ENCODE results near the gene UFSP2. TPM values are rescaled to one million over a fixed set of nuclear protein-coding genes. Genes with fewer than 3 reads are reported as not detected.

UFSP2 gene
- total and polyA plus RNA-seq, 7 donors, result 15.0 to 56.0 (median 31.3) TPM

GRCh38 chr4:185465707-185466106, 39.9 kb upstream of the UFSP2 start:
- H3K4me1 ChIP-seq, result peaks cover 0 to 5% (median 2%) of the 10 kb centered on the region in 4 donors
- no peak for DNase-seq
- H3K36me3 ChIP-seq, result no peaks in the 10 kb centered on the region
- intact Hi-C loops (cut with DNase I), result no loop called here
- 77 to 86% methylated on average over 3 of the region's 3 CpGs for WGBS, 2 donors
- TF ChIP-seq CTCF (IDR thresholded peaks at IDR 0.05) (no peak), POLR2AphosphoS5 (IDR thresholded peaks at IDR 0.05) (no peak), EP300 (IDR thresholded peaks at IDR 0.05) (no peak), POLR2A (IDR thresholded peaks at IDR 0.05) (no peak)
- H3K9me3 ChIP-seq, result no peaks in the 10 kb centered on the region
- H3K4me3 ChIP-seq, result no peak overlapping the region
- H3K27me3 ChIP-seq, result no peaks in the 10 kb centered on the region
- H3K27ac ChIP-seq, result no peak overlapping the region

GRCh38 chr4:185464887-185465286, 39.1 kb upstream of the UFSP2 start:
- DNase-seq, result no peak
- Histone ChIP-seq H3K4me1 (no peaks in the 10 kb centered on the region), H3K9me3 (no peaks in the 10 kb centered on the region), H3K27ac (no peak overlapping the region), H3K36me3 (no peaks in the 10 kb centered on the region), H3K27me3 (no peaks in the 10 kb centered on the region), H3K4me3 (no peak overlapping the region)
- intact Hi-C loops (cut with DNase I), result no loop called here
- TF ChIP-seq CTCF (IDR thresholded peaks at IDR 0.05) (no peak), POLR2AphosphoS5 (IDR thresholded peaks at IDR 0.05) (no peak), POLR2A (IDR thresholded peaks at IDR 0.05) (no peak), EP300 (IDR thresholded peaks at IDR 0.05) (no peak)
- 5 to 8% methylated on average over 1 of the region's 1 CpG for WGBS, 2 donors

GRCh38 chr4:185464183-185464582, 38.4 kb upstream of the UFSP2 start:
- H3K27me3 ChIP-seq, result no peaks in the 10 kb centered on the region
- DNase-seq, result no peak
- H3K9me3 ChIP-seq, result no peaks in the 10 kb centered on the region
- no peak for TF ChIP-seq EP300 (IDR thresholded peaks at IDR 0.05)
- no peak for TF ChIP-seq POLR2A (IDR thresholded peaks at IDR 0.05)
- TF ChIP-seq POLR2AphosphoS5 (IDR thresholded peaks at IDR 0.05), result no peak
- no peak for TF ChIP-seq CTCF (IDR thresholded peaks at IDR 0.05)
- H3K4me1 ChIP-seq, result no peaks in the 10 kb centered on the region
- H3K36me3 ChIP-seq, result no peaks in the 10 kb centered on the region
- H3K4me3 ChIP-seq, result no peak overlapping the region
- WGBS, 2 donors, result 58 to 59% methylated on average over 6 of the region's 6 CpGs
- no peak overlapping the region for H3K27ac ChIP-seq
- intact Hi-C loops (cut with DNase I), result no loop called here

- no peaks in the 10 kb centered on the region for H3K4me1 ChIP-seq
- no peak for DNase-seq
- TF ChIP-seq POLR2A (IDR thresholded peaks at IDR 0.05) (no peak), CTCF (IDR thresholded peaks at IDR 0.05) (no peak), EP300 (IDR thresholded peaks at IDR 0.05) (no peak), POLR2AphosphoS5 (IDR thresholded peaks at IDR 0.05) (no peak)
- no peaks in the 10 kb centered on the region for H3K9me3 ChIP-seq
- intact Hi-C loops (cut with DNase I), result no loop called here
- no peaks in the 10 kb centered on the region for H3K36me3 ChIP-seq
- no peak overlapping the region for H3K4me3 ChIP-seq
- 94% methylated on average over 6 of the region's 6 CpGs for WGBS, 2 donors
- no peak overlapping the region for H3K27ac ChIP-seq
- no peaks in the 10 kb centered on the region for H3K27me3 ChIP-seq
Measured at GRCh38 chr4:185463541-185463940, 37.8 kb upstream of the UFSP2 start.

GRCh38 chr4:185461565-185461964, 35.8 kb upstream of the UFSP2 start:
- TF ChIP-seq POLR2A (IDR thresholded peaks at IDR 0.05) (no peak), POLR2AphosphoS5 (IDR thresholded peaks at IDR 0.05) (no peak), CTCF (IDR thresholded peaks at IDR 0.05) (no peak), EP300 (IDR thresholded peaks at IDR 0.05) (no peak)
- no peak for DNase-seq
- Histone ChIP-seq H3K4me3 (no peak overlapping the region), H3K36me3 (no peaks in the 10 kb centered on the region), H3K27ac (no peak overlapping the region), H3K27me3 (no peaks in the 10 kb centered on the region), H3K4me1 (no peaks in the 10 kb centered on the region), H3K9me3 (no peaks in the 10 kb centered on the region)
- 95 to 96% methylated on average over 8 of the region's 8 CpGs for WGBS, 2 donors
- intact Hi-C loops (cut with DNase I), result no loop called here

All from sigmoid colon (tissue), 7 donors.